WTC11 (cell line): ENCODE measurements around the gene CDK11B.

Source experiments
- ATF1 ChIP-seq: sonication (generic); formaldehyde crosslinking; IDR thresholded peaks from 2 replicates; pipeline ENCODE4 v1.8.1; 2023; ENCODE audit warnings: mild to moderate bottlenecking, moderate library complexity, missing genetic modification reagents
- ELF4 ChIP-seq: sonication (generic); formaldehyde crosslinking; IDR thresholded peaks from 2 replicates; pipeline ENCODE4 v1.8.1; 2022; ENCODE audit warnings: low read depth, mild to moderate bottlenecking, moderate library complexity, missing genetic modification reagents
- FOXJ3 ChIP-seq: sonication (generic); formaldehyde crosslinking; IDR thresholded peaks from 2 replicates; pipeline ENCODE4 v1.9.0; 2021; ENCODE audit warnings: missing genetic modification reagents, mild to moderate bottlenecking, borderline replicate concordance
- JUN ChIP-seq: sonication (generic); formaldehyde crosslinking; IDR thresholded peaks from 2 replicates; pipeline ENCODE4 v1.8.0; 2023; ENCODE audit warnings: mild to moderate bottlenecking, missing genetic modification reagents
- NR2C2 ChIP-seq: sonication (generic); formaldehyde crosslinking; IDR thresholded peaks from 2 replicates; pipeline ENCODE4 v1.8.0; 2022; ENCODE audit warnings: mild to moderate bottlenecking, missing genetic modification reagents
- RELA ChIP-seq: sonication (generic); formaldehyde crosslinking; IDR thresholded peaks from 2 replicates; pipeline ENCODE4 v1.8.1; 2022; ENCODE audit warnings: missing genetic modification reagents, mild to moderate bottlenecking, borderline replicate concordance
- ZBTB21 ChIP-seq: sonication (generic); formaldehyde crosslinking; IDR thresholded peaks from 2 replicates; pipeline ENCODE4 v1.8.1; 2023; ENCODE audit warnings: mild to moderate bottlenecking, missing genetic modification reagents, borderline replicate concordance
- ZNF416 ChIP-seq: fragments of 250-450 bp; sonication (Bioruptor Pico); IDR thresholded peaks from 2 replicates; pipeline ENCODE4 v1.9.0; 2021; ENCODE audit warnings: mild to moderate bottlenecking, inconsistent platforms
- TF ChIP-seq, protein P1 (sequence below): fragments of 200-600 bp; IDR thresholded peaks from 2 replicates; pipeline ENCODE4 v1.8.0; 2022; ENCODE audit warnings: antibody characterized with exemption
- TF ChIP-seq, protein P2 (sequence below): sonication (generic); formaldehyde crosslinking; IDR thresholded peaks from 2 replicates; pipeline ENCODE4 v1.8.1; 2023; ENCODE audit warnings: mild to moderate bottlenecking, missing genetic modification reagents

DNA sequence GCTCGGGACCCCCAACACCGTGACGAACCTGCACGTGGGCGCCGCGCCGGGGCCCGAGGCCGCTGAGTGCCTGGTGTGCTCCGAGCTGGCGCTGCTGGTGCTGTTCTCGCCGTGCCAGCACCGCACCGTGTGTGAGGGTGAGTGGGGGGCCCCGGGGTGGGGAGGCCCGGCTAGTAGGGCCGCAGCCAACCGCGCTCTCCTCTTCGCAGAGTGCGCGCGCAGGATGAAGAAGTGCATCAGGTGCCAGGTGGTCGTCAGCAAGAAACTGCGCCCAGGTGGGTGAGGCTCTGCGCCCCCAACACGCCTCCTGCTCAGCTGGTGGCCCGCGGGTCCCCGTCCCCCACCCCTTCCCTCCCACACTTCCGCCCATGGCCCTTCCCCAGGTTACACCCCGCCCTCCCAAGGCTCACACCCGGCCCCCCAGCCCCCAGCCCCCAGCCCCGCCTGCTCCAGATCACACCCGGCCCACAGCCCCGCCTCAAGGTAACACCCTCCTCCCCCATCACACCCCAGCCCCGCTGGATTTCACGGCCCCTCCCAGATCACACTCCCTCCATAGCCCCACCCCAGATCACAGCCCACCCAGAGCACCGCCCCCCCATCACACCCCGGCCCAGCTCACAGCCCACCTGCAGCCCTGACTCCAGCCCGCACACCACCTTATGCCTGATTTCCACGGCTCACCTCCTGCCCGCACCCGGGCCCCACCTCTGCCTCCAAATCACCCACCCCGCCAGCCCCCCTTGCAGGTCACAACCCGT lies 29.2 kb downstream of the CDK11B start:
- TF ChIP-seq FOXJ3 (CRISPR knock-in tag) (no peak), ZNF416 (CRISPR knock-in tag) (no peak), NR2C2 (CRISPR knock-in tag) (no peak), JUN (CRISPR knock-in tag) (no peak), RELA (CRISPR knock-in tag) (no peak), ZBTB21 (CRISPR knock-in tag) (no peak), ATF1 (CRISPR knock-in tag) (no peak), ELF4 (no peak)
- TF ChIP-seq, protein P1, sequence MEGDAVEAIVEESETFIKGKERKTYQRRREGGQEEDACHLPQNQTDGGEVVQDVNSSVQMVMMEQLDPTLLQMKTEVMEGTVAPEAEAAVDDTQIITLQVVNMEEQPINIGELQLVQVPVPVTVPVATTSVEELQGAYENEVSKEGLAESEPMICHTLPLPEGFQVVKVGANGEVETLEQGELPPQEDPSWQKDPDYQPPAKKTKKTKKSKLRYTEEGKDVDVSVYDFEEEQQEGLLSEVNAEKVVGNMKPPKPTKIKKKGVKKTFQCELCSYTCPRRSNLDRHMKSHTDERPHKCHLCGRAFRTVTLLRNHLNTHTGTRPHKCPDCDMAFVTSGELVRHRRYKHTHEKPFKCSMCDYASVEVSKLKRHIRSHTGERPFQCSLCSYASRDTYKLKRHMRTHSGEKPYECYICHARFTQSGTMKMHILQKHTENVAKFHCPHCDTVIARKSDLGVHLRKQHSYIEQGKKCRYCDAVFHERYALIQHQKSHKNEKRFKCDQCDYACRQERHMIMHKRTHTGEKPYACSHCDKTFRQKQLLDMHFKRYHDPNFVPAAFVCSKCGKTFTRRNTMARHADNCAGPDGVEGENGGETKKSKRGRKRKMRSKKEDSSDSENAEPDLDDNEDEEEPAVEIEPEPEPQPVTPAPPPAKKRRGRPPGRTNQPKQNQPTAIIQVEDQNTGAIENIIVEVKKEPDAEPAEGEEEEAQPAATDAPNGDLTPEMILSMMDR, result no peak
- TF ChIP-seq, protein P2, sequence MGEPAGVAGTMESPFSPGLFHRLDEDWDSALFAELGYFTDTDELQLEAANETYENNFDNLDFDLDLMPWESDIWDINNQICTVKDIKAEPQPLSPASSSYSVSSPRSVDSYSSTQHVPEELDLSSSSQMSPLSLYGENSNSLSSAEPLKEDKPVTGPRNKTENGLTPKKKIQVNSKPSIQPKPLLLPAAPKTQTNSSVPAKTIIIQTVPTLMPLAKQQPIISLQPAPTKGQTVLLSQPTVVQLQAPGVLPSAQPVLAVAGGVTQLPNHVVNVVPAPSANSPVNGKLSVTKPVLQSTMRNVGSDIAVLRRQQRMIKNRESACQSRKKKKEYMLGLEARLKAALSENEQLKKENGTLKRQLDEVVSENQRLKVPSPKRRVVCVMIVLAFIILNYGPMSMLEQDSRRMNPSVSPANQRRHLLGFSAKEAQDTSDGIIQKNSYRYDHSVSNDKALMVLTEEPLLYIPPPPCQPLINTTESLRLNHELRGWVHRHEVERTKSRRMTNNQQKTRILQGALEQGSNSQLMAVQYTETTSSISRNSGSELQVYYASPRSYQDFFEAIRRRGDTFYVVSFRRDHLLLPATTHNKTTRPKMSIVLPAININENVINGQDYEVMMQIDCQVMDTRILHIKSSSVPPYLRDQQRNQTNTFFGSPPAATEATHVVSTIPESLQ (CRISPR knock-in tag), result no peak
